Astrocyte of the spinal cord (primary cell): ENCODE results near the gene QPCTL.
"Not testable (repeated sequence)": the region's sequence is repeated elsewhere in the genome, so short reads cannot be mapped to it uniquely, and the experiment has no call there.

Experiments used
- DNase-seq: peaks from one replicate; pipeline ENCODE4 v3.0.0; 2011; ENCODE audit warnings: low read depth, low spot score
- H3K4me3 ChIP-seq: 2 replicates; pipeline ENCODE4 v1.5.1; 2011; ENCODE audit warnings: low read depth, mild to moderate bottlenecking, low read length, moderate library complexity
- in situ Hi-C: cut with HindIII; loops from 2 replicates; pipeline ENCODE4 v1.10.0; 2017; ENCODE audit warnings: low sequenced_read_pairs
- TF ChIP-seq, protein P1 (sequence below): IDR thresholded peaks from 2 replicates; pipeline ENCODE4 v1.5.1; 2012; ENCODE audit warnings: low read depth, mild to moderate bottlenecking, low read length, inconsistent platforms

The QPCTL gene

DNA sequence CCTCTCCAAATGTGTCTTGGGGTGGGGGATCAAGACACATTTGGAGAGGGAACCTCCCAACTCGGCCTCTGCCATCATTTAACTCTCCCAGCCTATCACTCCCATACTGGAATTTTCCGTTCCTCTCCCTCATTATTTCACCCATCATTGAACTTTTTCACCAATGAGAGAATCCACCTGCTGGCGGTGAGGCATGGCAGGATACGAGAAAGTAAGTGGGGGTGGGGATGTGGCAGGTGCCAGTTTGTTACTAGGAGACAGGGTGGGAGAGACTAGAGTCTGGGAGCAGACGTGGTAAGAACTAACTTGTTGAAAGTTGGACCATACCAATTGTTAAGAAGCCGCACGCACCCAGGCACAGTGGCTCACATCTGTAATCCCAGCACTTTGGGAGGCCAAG lies 17.5 kb upstream of the QPCTL start:
- TF ChIP-seq, protein P1, sequence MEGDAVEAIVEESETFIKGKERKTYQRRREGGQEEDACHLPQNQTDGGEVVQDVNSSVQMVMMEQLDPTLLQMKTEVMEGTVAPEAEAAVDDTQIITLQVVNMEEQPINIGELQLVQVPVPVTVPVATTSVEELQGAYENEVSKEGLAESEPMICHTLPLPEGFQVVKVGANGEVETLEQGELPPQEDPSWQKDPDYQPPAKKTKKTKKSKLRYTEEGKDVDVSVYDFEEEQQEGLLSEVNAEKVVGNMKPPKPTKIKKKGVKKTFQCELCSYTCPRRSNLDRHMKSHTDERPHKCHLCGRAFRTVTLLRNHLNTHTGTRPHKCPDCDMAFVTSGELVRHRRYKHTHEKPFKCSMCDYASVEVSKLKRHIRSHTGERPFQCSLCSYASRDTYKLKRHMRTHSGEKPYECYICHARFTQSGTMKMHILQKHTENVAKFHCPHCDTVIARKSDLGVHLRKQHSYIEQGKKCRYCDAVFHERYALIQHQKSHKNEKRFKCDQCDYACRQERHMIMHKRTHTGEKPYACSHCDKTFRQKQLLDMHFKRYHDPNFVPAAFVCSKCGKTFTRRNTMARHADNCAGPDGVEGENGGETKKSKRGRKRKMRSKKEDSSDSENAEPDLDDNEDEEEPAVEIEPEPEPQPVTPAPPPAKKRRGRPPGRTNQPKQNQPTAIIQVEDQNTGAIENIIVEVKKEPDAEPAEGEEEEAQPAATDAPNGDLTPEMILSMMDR: no peak
- no peak overlapping the region for H3K4me3 ChIP-seq
- DNase-seq: no peak
- in situ Hi-C loops: no loop called here

DNA sequence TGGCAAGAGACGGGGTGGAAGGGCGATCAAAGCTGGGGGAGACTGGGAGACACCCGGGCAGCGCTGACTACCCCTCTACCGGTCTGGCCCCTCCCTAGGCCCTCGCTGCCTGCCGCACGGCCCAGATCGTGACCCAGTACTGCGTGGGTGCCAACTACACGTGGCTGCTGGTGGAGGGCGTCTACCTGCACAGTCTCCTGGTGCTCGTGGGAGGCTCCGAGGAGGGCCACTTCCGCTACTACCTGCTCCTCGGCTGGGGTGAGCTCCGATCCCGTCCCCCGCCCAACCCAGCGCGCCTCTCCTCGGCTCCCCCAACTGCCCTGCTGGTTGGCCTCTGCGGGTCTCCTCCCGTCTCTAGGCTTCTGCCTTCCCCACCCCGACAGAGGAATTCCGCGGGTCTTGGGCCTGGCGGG lies 15.6 kb upstream of the QPCTL start:
- in situ Hi-C loops: no loop called here
- TF ChIP-seq, protein P1: no peak

DNA sequence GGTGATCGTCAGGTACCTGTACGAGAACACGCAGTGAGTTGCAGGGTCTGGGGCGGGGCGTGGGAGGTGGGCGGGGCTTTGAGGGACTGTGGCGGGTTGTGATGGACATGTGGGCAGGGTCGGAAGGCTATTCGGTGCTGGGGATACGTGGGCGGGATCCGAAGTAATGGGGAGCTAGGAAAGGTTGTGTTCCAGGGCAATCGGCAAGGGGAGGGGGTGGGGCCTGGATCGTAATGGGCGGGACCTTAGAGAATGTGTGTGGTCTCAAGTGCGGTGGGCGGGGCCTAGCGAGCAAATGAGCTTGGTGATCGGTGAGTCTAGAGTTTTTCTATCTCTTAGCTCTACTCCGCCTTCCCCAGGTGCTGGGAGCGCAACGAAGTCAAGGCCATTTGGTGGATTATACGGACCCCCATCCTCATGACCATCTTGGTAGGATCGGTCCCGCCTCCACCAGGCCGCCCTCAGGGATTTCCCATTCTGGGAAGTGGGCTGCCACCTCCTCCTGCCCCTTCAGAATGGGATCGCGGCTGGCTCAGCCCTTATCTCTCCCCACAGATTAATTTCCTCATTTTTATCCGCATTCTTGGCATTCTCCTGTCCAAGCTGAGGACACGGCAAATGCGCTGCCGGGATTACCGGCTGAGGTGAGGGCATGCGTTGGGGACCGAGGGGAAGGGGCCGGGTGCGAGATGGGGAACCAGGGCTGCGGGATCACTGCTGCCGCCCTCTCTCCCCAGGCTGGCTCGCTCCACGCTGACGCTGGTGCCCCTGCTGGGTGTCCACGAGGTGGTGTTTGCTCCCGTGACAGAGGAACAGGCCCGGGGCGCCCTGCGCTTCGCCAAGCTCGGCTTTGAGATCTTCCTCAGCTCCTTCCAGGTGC lies 14.9 kb upstream of the QPCTL start:
- in situ Hi-C loops: no loop called here
- TF ChIP-seq, protein P1: no peak
- DNase-seq: peak; percentile 57
- H3K4me3 ChIP-seq: peak overlapping the region; percentile 12

More for the DNA sequence above, 15.6 kb upstream of the QPCTL start:
- H3K4me3 ChIP-seq: peak overlapping the region; percentile 15
- no peak for DNase-seq

- peak; percentile 78 for DNase-seq
- TF ChIP-seq, protein P1: peak; percentile 92
- in situ Hi-C loops: no loop called here
- peak overlapping the region; percentile 30 for H3K4me3 ChIP-seq
These were observed 11.0 kb upstream of the QPCTL start for GRCh38 chr19:45681391-45682015.

- DNase-seq: no peak
- in situ Hi-C loops: no loop called here
- H3K4me3 ChIP-seq: no peak overlapping the region
- TF ChIP-seq, protein P1: no peak
These were observed 10.3 kb upstream of the QPCTL start for GRCh38 chr19:45682117-45682516.

GRCh38 chr19:45682908-45683307 lies 9.6 kb upstream of the QPCTL start:
- TF ChIP-seq, protein P1: no peak
- in situ Hi-C loops: no loop called here
- no peak for DNase-seq
- no peak overlapping the region for H3K4me3 ChIP-seq

- DNase-seq, in situ Hi-C loops, H3K4me3 ChIP-seq: not testable (repeated sequence)
These were observed 7.4 kb upstream of the QPCTL start for GRCh38 chr19:45685045-45685444.
